Thyroid gland (tissue), 4 donors: ENCODE results near the gene KTN1.

Experiments used
- CTCF ChIP-seq, 6 experiments: fragments of 200-600 bp in 3 of 6; fragments of 450-650 bp in 3 of 6; sonication (generic) in 3 of 6; IDR thresholded peaks; one replicate each; pipeline ENCODE4 v1.5.1; 2016 to 2019; ENCODE audit warnings: antibody characterized with exemption in 6 of 6, mild to moderate bottlenecking in 2 of 6, inconsistent platforms in 1 of 6, moderate library complexity in 1 of 6
- POLR2A ChIP-seq, 2 donors: fragments of 450-650 bp; IDR thresholded peaks; one replicate each; pipeline ENCODE4 v1.6.1; 2017; ENCODE audit warnings: antibody characterized with exemption in 2 of 2, mild to moderate bottlenecking in 2 of 2, moderate library complexity in 1 of 2

- TF ChIP-seq POLR2A (IDR thresholded peaks at IDR 0.05) (no peak), CTCF (IDR thresholded peaks at IDR 0.05) (peak in 1 of 6 experiments; percentile 4)
Measured at GRCh38 chr14:55705651-55706364, 125.8 kb downstream of the KTN1 start.
